Measurements from ENCODE around the gene PRPF4. TPM values are rescaled to one million over a fixed set of nuclear protein-coding genes. Genes with fewer than 3 reads are reported as not detected.
"Not testable (repeated sequence)": the region's sequence is repeated elsewhere in the genome, so short reads cannot be mapped to it uniquely, and the experiment has no call there.

PRPF4 gene
- total RNA-seq, 1 donor from 2014 or later, result 33.6 TPM

GRCh38 chr9:113281356-113281755 lies 5.9 kb downstream of the PRPF4 start:
- Mint-ChIP-seq H3K27me3 (no peaks in the 10 kb centered on the region), H3K27ac (peak overlapping the region; percentile 26), H3K9me3 (ENCODE audit: low read depth) (no peaks in the 10 kb centered on the region), H3K36me3 (ENCODE audit: insufficient read depth) (peaks cover 25% of the 10 kb centered on the region), H3K4me1 (ENCODE audit: low read depth) (peaks cover 3% of the 10 kb centered on the region), H3K4me3 (ENCODE audit: low read depth) (no peak overlapping the region)
- DNase-seq (ENCODE audit: low spot score, unreplicated experiment), result no peak
- TF ChIP-seq CTCF (IDR thresholded peaks at IDR 0.05; ENCODE audit: unreplicated experiment), result no peak

- Mint-ChIP-seq H3K36me3 (ENCODE audit: insufficient read depth) (peaks cover 31% of the 10 kb centered on the region), H3K27me3 (no peaks in the 10 kb centered on the region), H3K4me3 (ENCODE audit: low read depth) (no peak overlapping the region), H3K27ac (no peak overlapping the region), H3K4me1 (ENCODE audit: low read depth) (no peaks in the 10 kb centered on the region), H3K9me3 (ENCODE audit: low read depth) (no peaks in the 10 kb centered on the region)
- DNase-seq (ENCODE audit: low spot score, unreplicated experiment), result no peak
- TF ChIP-seq CTCF (IDR thresholded peaks at IDR 0.05; ENCODE audit: unreplicated experiment), result no peak
These were observed 13.6 kb downstream of the PRPF4 start for GRCh38 chr9:113289091-113289490.

- Mint-ChIP-seq H3K4me1 (ENCODE audit: low read depth) (no peaks in the 10 kb centered on the region), H3K4me3 (ENCODE audit: low read depth) (no peak overlapping the region), H3K9me3 (ENCODE audit: low read depth) (no peaks in the 10 kb centered on the region), H3K27ac (no peak overlapping the region), H3K27me3 (no peaks in the 10 kb centered on the region), H3K36me3 (ENCODE audit: insufficient read depth) (peaks cover 28% of the 10 kb centered on the region)
- TF ChIP-seq CTCF (IDR thresholded peaks at IDR 0.05; ENCODE audit: unreplicated experiment), result no peak
- no peak for DNase-seq (ENCODE audit: low spot score, unreplicated experiment)
These were observed 14.7 kb downstream of the PRPF4 start for GRCh38 chr9:113290052-113290607.

GRCh38 chr9:113293285-113293878 lies 17.9 kb downstream of the PRPF4 start:
- TF ChIP-seq CTCF (IDR thresholded peaks at IDR 0.05; ENCODE audit: unreplicated experiment), result no peak
- no peaks in the 10 kb centered on the region for H3K27me3 Mint-ChIP-seq
- no peak for DNase-seq (ENCODE audit: low spot score, unreplicated experiment)
- H3K4me1 Mint-ChIP-seq (ENCODE audit: low read depth), result no peaks in the 10 kb centered on the region
- no peak overlapping the region for H3K27ac Mint-ChIP-seq
- H3K36me3 Mint-ChIP-seq (ENCODE audit: insufficient read depth), result peaks cover 17% of the 10 kb centered on the region
- H3K4me3 Mint-ChIP-seq (ENCODE audit: low read depth), result no peak overlapping the region
- no peaks in the 10 kb centered on the region for H3K9me3 Mint-ChIP-seq (ENCODE audit: low read depth)

- not testable (repeated sequence) for DNase-seq (ENCODE audit: low spot score, unreplicated experiment); H3K27me3 Mint-ChIP-seq; H3K4me1 Mint-ChIP-seq (ENCODE audit: low read depth); H3K36me3 Mint-ChIP-seq (ENCODE audit: insufficient read depth); H3K27ac Mint-ChIP-seq; H3K9me3 Mint-ChIP-seq (ENCODE audit: low read depth); H3K4me3 Mint-ChIP-seq (ENCODE audit: low read depth)
These were observed 20.8 kb downstream of the PRPF4 start for GRCh38 chr9:113296247-113296646.
